GM12872 (cell line): ENCODE data around the gene IKBKE.

Experiments used
- CTCF ChIP-seq: IDR thresholded peaks from 3 replicates; pipeline ENCODE4 v1.5.1; 2011; ENCODE audit warnings: low read depth, mild to moderate bottlenecking, low read length, moderate library complexity; ENCODE audit not compliant: insufficient read depth

Gene IKBKE

GRCh38 chr1:206469411-206469932 is 804 bp upstream of the IKBKE start:
- no peak for TF ChIP-seq CTCF

GRCh38 chr1:206470692-206471414 is 577 bp downstream of the IKBKE start:
- no peak for TF ChIP-seq CTCF

- no peak for TF ChIP-seq CTCF
These were observed 1.1 kb downstream of the IKBKE start for GRCh38 chr1:206471415-206471801.

GRCh38 chr1:206472024-206472423 is 1.7 kb downstream of the IKBKE start:
- TF ChIP-seq CTCF: no peak

- no peak for TF ChIP-seq CTCF
These were observed 2.2 kb downstream of the IKBKE start for GRCh38 chr1:206472454-206472853.

- no peak for TF ChIP-seq CTCF
These were observed 2.6 kb downstream of the IKBKE start for GRCh38 chr1:206472886-206473285.

GRCh38 chr1:206476058-206476457 is 5.8 kb downstream of the IKBKE start:
- TF ChIP-seq CTCF: no peak
